HG03354 (cell line): Measurements from ENCODE around the gene LEUTX.

ENCODE experiments used
- ATAC-seq: cut with Tn5 transposase; IDR thresholded peaks from one replicate; pipeline ENCODE4 v1.9.1; 2021; ENCODE audit warnings: mild to moderate bottlenecking; ENCODE audit not compliant: unreplicated experiment, poor library complexity, severe bottlenecking

The LEUTX gene

DNA sequence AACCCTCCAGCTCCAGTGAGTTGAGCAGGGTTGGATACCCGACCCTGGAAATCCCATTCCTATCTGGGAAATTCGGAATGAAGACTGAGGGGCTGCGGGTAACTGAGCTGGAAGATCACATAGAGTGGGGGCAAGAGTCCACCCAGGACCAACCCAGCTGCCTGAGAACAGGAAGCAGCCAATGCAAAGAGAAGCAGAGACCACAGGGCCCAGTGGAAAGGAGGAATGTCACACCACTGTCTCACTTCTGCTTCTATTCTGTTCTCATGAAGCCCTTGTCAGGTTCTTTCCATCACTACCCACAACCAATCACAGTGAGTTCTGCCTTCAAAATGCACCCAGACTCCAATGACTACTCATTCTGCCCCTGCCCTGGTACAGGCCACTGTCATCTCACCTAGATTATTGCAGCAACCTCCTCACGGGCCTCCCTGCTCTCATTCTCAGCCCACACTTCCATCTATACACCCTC lies 40.0 kb downstream of the LEUTX start:
- ATAC-seq, result no peak

DNA sequence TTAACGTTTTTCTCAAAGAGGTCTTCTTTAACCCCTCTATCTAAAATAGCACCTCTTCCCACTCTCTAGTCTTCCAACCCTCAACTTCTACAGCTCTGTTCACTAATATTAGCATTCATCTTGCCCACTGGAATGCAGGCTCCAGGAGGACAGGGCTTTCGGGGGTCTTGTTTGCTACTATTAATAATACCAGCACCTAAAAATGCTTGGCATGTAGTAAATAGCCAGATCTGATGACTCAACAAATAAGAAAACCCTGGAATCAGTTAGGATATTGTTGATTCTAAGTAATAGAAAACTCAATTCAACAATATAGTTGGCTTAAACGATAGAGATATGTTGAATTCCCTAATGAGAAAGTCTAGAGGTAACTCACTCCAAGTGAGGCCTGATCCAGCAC lies 41.1 kb downstream of the LEUTX start:
- no peak for ATAC-seq

DNA sequence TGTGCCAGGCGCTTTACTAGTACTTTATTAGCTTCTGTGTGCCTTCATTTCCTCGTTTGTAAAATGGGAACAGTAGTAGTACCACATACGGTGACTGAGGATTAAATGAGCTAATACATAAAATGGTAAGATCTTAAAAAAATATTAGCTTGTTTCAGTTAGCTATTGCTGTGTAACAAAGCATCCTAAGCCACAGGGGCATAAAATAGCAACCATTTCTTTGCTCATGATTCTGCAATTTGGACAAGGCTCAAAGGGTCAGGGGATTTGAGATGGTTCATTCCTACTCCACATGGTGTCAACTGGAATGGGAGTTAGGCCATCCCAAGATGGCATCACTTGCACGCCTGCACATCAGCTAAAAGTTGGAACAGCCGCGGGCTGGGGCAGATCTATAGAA lies 42.0 kb downstream of the LEUTX start:
- ATAC-seq, result no peak

DNA sequence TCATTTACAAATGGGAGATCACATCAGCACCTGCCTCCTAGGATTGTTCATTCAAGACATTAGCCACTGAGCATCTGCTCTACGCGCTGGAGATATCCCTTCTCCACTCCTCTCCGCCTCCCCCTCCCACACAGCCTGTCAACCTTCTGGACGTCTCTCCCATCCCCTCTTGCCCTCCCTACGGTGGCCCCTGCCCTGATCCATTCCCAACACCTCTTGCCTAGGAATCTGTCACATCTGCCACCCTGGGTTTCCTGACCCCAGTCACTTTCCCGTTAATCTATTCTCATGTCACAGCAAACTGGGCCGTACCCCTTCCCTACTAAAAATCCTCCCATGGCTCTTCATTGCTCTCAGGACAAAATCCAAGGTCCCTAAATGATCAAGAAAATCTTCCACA lies 45.0 kb downstream of the LEUTX start:
- ATAC-seq, result no peak

DNA sequence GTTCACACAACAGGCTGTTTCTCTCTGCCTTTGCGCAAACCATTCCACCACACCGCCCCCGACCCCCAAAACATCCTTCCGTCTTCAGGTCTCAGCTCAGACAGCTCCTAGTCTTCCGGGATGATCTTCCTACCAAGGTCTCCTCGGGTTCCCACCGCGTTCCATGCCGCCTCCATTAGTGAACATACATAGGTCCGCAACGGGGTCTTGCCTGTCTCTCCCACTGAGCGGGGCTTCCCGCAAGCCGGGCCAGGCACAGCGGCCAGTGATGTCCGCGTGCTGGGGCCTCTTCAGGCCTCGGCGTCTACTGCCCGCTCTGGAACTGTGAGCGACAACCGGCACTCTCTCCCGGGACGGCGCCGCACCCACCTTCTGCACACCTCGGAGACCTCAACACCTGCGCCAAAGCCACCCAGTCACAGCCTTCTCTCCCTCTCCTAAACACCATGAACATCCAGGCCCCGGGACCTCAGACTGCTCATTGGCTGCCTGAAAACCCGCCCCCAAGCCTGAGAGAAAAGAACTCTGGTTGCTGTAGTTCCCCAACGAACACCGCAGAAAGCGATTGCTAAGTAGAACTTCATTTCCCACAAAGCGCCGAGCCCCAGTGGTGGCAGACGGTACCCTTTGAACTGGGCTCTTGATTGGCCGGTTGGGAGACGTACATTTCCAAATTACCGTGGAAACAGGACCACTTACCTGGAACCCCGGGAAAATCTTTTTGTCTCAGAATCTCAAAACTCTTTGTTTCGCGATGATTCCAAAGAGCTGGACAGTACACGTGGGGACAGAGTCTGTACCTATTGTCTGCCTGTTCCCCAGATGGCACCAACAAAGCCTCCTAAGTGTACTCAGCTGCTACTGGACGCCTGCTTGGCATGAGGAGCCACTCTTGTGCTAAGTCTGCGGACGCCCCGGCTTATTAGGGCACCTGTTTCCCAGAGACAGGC lies 45.8 kb downstream of the LEUTX start:
- peak; percentile 90 for ATAC-seq

DNA sequence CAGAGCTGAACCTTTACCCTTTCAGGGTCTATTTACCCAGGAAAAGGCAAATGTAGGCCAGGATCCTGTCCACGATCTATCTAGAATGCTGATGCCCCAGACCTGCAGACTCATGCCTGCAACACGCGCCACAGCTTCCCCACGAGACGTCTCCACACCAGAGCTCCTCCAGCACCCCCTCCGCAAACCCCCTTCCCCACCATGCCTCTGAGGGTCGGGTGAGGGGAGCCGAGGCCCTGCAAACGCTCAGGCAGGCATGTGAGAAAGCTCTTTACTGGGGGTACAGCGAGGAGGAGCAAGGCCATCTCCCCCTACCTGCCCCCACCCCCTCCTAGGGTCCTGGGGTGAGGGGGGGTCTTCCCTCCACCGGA lies 46.4 kb downstream of the LEUTX start:
- no peak for ATAC-seq

- ATAC-seq, result no peak
Observed at GRCh38 chr19:39825531-39826076, 47.0 kb downstream of the LEUTX start.

DNA sequence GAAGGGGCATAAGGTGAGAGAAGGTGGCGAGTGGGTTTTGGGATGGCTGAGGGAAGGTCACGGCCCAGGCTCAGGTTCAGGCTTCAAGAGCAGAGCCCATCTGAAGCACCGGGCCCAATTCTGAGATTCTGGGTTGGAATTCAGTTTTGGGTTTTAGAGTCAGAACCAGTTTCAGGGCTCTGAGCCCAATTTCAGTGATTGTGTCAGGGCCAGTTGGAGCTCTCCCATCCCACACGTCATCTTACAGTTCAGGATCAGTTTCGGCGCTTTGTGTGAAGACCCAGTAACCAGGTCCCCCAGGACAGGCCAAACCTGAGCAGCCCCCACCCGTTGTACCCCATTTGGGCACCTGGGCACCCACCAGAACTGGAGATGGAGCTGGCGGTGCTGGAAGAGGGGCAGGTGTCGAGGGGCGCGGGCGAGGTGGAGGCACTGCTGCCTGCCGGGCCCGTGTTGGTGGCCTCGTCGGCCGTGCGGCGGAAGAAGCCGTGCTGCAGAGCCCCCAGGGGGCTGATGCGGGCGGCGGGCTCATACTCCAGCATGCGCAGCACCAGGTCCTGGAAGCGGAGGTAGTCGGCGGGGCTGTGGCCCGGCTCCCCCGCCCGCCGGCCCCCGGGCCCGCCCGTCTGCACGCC lies 47.8 kb downstream of the LEUTX start:
- no peak for ATAC-seq

DNA sequence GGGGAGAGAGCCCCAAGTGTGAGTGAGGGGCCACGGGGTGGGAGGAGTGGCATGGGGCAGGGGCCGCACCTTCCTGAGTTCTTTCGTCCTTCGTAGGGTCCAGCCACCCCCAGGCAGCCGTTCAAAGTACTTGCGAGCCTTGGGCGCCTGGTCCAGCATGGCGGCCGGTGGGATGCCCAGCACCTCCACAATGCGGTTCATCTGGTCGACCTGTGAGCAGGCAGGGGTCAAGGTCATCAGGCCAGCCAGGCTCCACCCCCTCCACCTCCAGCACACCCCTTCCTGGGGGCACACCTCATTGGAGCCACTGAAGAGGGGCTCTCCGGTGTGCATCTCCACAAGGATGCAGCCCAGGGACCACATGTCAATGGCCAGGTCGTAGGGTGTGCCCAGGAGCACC lies 48.6 kb downstream of the LEUTX start:
- no peak for ATAC-seq

DNA sequence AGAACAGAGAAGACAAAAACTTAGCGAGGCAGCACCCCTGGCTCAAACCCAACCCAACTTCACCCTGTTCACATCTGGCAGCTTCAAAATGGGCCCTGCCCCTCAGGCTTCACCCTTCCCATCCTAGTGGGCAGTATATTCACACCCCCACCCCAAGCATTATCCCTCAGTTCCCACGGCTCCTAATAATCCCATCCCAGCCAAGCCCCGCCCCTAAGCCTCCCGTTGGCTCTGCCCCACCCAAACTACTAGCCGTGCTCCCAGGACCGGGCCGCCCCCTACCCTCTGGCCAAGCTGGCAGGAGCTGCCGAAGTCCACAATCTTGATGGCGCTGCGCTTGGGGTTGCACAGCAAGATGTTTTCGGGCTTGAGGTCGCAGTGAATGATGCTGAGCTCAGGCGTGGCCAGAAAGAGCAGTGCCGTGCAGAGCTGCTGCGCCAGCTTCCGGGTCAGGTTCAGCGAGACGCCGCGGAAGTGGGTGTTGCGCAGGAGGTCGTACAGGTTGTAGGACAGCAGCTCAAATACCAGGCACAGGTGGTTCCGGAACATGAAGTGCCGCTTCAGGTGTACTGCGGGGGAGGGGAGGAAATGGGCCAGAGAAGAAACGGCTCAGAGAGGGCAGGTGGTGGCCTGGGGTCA lies 49.5 kb downstream of the LEUTX start:
- ATAC-seq, result no peak

GRCh38 chr19:39828654-39829032 lies 50.0 kb downstream of the LEUTX start:
- ATAC-seq, result no peak

DNA sequence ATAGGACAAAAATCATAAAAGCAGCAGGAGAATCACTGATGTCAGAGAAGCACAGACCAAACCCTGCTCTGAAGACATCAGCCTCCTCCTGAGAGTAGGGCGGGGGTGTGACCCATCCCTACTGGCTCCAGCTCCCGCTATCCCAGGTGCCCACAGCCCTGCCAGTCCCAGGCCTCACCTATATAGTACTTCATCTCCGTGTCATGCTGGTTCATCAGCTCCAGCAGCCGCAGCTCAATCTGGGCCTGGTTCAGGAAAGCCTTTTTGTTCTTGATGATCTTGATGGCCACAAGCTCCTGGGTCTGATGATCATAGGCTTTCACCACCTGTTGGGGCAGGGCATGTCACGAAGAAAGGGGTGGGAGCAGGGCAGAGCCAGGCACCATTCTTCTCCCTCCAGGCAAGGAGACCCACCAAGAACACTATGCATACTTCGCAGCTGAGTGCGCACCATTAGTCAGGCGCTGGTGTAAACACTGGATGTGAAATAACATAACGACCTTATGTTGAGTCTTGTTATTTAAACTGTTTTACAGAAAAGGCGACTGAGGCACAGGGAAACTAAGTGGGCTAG lies 51.1 kb downstream of the LEUTX start:
- ATAC-seq, result no peak

GRCh38 chr19:39830406-39830805 lies 51.8 kb downstream of the LEUTX start:
- ATAC-seq, result no peak

- ATAC-seq, result no peak
Observed at GRCh38 chr19:39830847-39831246, 52.2 kb downstream of the LEUTX start.

- ATAC-seq, result no peak
Observed at GRCh38 chr19:39831679-39832078, 53.0 kb downstream of the LEUTX start.

GRCh38 chr19:39832341-39833083 lies 53.9 kb downstream of the LEUTX start:
- no peak for ATAC-seq

DNA sequence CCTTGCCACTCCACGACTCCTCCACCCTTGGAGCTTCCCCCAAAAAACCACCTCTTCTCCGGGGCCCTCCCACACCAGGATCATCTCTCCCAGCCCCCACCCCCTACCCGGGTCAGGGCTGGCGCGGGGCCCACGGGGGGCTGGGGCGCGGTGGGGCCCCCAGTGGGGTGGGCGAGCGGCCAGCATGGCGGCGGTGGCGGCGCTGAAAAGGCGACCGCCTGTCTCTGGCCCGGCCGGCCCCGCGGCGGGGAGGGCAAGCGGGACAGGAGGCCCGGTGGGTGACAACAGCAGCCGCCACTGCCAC lies 54.5 kb downstream of the LEUTX start:
- ATAC-seq, result no peak

- ATAC-seq, result peak; percentile 89
Observed at GRCh38 chr19:39833464-39834286, 55.0 kb downstream of the LEUTX start, which contains the start of gene DYRK1B. TSS of gene DYRK1B (minus strand) at chr19:39834162. CDS start at chr19:39831867, 2,295 bp downstream.
